ENCODE results near the gene PPRC1. TPM values are rescaled to one million over a fixed set of nuclear protein-coding genes. Genes with fewer than 3 reads are reported as not detected.

Gene PPRC1
- total and polyA plus RNA-seq, 12 donors: 11.1 to 39.9 (median 22.4) TPM

DNA sequence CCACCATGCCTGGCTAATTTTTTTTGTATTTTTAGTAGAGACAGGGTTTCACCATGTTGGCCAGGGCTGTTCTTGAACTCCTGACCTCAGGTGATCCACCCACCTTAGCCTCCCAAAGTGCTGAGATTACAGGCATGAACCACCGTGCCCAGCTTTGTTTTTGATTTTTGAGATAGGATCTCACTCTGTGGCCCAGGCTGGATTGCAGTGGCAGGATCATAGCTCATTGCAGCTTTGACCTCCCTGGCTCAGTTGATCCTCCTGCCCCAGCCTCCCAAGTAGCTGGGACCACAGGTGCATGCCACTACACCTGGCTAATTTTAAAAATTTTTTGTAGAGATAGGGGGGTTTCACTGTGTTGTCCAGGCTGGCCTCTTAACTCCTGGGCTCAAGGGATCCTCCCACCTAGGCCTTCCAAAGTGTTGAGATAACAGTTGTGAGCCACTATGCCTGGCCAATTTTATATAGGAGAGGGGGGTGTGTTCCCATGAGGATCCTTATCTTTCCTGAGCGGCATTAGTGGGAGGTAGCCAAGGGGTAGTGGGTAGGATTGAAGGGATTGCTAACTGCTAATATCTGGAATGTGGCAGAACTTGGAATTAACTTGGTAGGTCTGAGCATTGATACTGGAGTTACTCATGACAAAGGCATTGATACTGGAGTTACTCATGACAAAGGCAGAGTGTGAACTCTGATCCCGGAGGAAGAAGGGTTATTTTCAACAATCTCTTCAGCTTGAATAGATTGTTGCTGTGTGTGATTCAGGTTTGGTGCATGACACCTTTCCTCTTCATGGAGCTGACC, 18.3 kb downstream of the PPRC1 start:
- H3K27ac ChIP-seq: peak overlapping the region; percentile 51 to 95 (median 77)
- H3K27me3 ChIP-seq: no peaks in the 10 kb centered on the region
- H3K9me3 ChIP-seq (replicated peaks in 1 of 3): no peaks in the 10 kb centered on the region
- peak overlapping the region in 1 of 4 donors; percentile 72 for H3K4me3 ChIP-seq
- 60 to 74% (median 63%) methylated on average over 3 of the region's 3 CpGs for WGBS, 4 donors
- peaks cover 0 to 41% of the 10 kb centered on the region in 2 donors for H3K36me3 ChIP-seq (replicated peaks in 1 of 2)
- no peak for TF ChIP-seq CTCF (IDR thresholded peaks at IDR 0.05)
- TF ChIP-seq POLR2A (IDR thresholded peaks at IDR 0.05): no peak
- no peak for DNase-seq
- peaks cover 8 to 16% of the 10 kb centered on the region in 2 donors for H3K4me1 ChIP-seq (replicated peaks in 1 of 2)
- intact Hi-C loops (cut with DNase I): no loop called here

DNA sequence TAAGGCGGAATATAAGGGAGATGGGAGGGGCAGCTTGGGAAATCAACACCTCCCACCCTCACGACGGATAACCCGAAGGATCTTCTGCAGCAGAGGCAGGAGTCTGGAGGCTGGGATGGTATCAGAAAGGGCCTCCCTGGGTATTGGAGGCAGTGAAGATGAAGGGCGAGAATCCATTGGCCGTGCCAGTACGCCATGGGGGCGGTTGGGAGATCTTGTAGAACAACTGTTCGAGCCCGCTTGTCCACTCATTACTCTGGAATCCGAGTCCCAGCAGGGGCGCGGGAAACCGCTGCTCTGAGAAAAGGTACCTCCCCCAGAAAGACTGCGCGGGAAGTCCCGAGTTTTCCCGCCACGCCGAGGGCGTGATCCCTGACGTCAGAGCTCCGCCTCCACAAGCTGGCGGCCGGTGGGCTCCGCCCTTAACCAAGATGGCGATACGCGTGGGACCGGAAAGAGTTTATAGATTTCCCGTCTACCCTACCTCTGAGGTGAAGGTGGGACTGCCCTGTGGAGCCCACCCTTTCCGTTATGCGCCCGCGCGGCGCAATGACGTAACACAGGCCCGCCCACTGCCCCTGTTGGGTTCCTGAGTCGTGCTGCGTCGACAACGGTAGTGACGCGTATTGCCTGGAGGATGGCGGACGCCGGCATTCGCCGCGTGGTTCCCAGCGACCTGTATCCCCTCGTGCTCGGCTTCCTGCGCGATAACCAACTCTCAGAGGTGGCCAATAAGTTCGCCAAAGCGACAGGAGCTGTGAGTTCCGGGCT, 19.1 kb downstream of the PPRC1 start, which contains the start of gene NOLC1:
NOLC1 (plus strand) TSS at position 616 of the 771 bp plus-strand sequence; CDS start at position 638, 22 bp downstream.
- H3K4me3 ChIP-seq: peak within 1 kb of the TSS; percentile 5 to 72 (median 67)
- intact Hi-C loops (cut with DNase I): no loop called here
- H3K27ac ChIP-seq: peak within 1 kb of the TSS; percentile 51 to 95 (median 77)
- H3K4me1 ChIP-seq (replicated peaks in 1 of 2): peaks cover 8 to 16% of the 10 kb centered on the region in 2 donors
- peak; percentile 98 to 100 (median 99) for DNase-seq
- 5 to 10% (median 7%) methylated on average over 14 to 59 of the region's 59 CpGs for whole genome bisulfite sequencing, 4 donors
- H3K9me3 ChIP-seq (replicated peaks in 1 of 3): no peaks in the 10 kb centered on the region
- H3K27me3 ChIP-seq: no peaks in the 10 kb centered on the region
- peaks cover 0 to 39% of the 10 kb centered on the region in 2 donors for H3K36me3 ChIP-seq (replicated peaks in 1 of 2)
- TF ChIP-seq CTCF (IDR thresholded peaks at IDR 0.05) (no peak), POLR2A (IDR thresholded peaks at IDR 0.05) (peak; percentile 70 to 79)

DNA sequence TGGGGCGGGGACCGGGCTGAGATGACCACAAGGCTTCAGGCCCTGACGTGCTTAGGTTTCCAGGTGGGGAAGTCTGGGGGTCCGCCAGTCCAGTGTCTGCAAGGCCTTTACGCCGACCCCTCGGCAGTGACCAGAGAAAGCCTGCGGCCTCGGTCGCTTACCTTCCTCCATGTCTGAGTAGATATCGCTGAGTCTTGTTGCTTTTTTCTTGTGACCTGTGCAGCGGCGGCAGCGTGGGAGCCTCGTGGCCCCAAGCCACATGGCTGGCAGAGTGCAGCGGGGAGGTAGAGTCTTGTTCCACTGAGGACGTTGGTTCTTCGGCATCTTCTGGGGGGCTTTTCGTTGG, 19.7 kb downstream of the PPRC1 start:
- Histone ChIP-seq H3K4me1 (replicated peaks in 1 of 2) (peaks cover 8 to 16% of the 10 kb centered on the region in 2 donors), H3K9me3 (replicated peaks in 1 of 3) (no peaks in the 10 kb centered on the region), H3K36me3 (replicated peaks in 1 of 2) (peaks cover 0 to 39% of the 10 kb centered on the region in 2 donors), H3K27me3 (no peaks in the 10 kb centered on the region), H3K27ac (peak overlapping the region; percentile 51 to 95 (median 77)), H3K4me3 (peak overlapping the region; percentile 5 to 72 (median 67))
- intact Hi-C loops (cut with DNase I): no loop called here
- DNase-seq: peak in 1 of 7 donors; percentile 47
- WGBS, 4 donors: 0% methylated on average over 16 to 19 of the region's 19 CpGs
- no peak for TF ChIP-seq POLR2A (IDR thresholded peaks at IDR 0.05)
- no peak for TF ChIP-seq CTCF (IDR thresholded peaks at IDR 0.05)

GRCh38 chr10:102153093-102153620, 20.3 kb downstream of the PPRC1 start:
- H3K4me1 ChIP-seq (replicated peaks in 1 of 2): peaks cover 8 to 16% of the 10 kb centered on the region in 2 donors
- no peaks in the 10 kb centered on the region for H3K27me3 ChIP-seq
- 27 to 34% (median 32%) methylated on average over 5 of the region's 5 CpGs for WGBS, 4 donors
- H3K27ac ChIP-seq: peak overlapping the region in 2 of 5 donors; percentile 94 to 95
- intact Hi-C loops (cut with DNase I): no loop called here
- no peaks in the 10 kb centered on the region for H3K9me3 ChIP-seq (replicated peaks in 1 of 3)
- peak overlapping the region in 1 of 4 donors; percentile 72 for H3K4me3 ChIP-seq
- H3K36me3 ChIP-seq (replicated peaks in 1 of 2): peaks cover 0 to 40% of the 10 kb centered on the region in 2 donors
- TF ChIP-seq CTCF (IDR thresholded peaks at IDR 0.05) (no peak), POLR2A (IDR thresholded peaks at IDR 0.05) (no peak)
- DNase-seq: no peak

All from adrenal gland (tissue), 12 donors.